ENCODE data around the gene PIMREG. TPM values are rescaled to one million over a fixed set of nuclear protein-coding genes. Genes with fewer than 3 reads are reported as not detected.
"Not testable (repeated sequence)": the region's sequence is repeated elsewhere in the genome, so short reads cannot be mapped to it uniquely, and the experiment has no call there.

The PIMREG gene
- polyA plus RNA-seq, 3 donors, result 0.15 to 0.34 (median 0.16) TPM

GRCh38 chr17:6471531-6472465 lies 27.5 kb downstream of the PIMREG start:
- WGBS, 3 donors, result 65 to 70% (median 68%) methylated on average over 19 of the region's 19 CpGs
- H3K27ac ChIP-seq (ENCODE audit: low read depth, low read length), result no peak overlapping the region

- 89 to 96% (median 90%) methylated on average over 10 of the region's 10 CpGs for WGBS, 3 donors
Measured at GRCh38 chr17:6472517-6472916, 28.3 kb downstream of the PIMREG start.

GRCh38 chr17:6473128-6473767 lies 29.0 kb downstream of the PIMREG start:
- WGBS, 3 donors, result 45% methylated on average over 14 of the region's 14 CpGs
- no peak overlapping the region for H3K27ac ChIP-seq (ENCODE audit: low read depth, low read length)

More at GRCh38 chr17:6472517-6472916, 28.3 kb downstream of the PIMREG start:
- no peak overlapping the region for H3K27ac ChIP-seq (ENCODE audit: low read depth, low read length)

GRCh38 chr17:6474376-6474775 lies 30.1 kb downstream of the PIMREG start:
- WGBS, 3 donors, result 86 to 93% (median 91%) methylated on average over 22 of the region's 22 CpGs
- no peak overlapping the region for H3K27ac ChIP-seq (ENCODE audit: low read depth, low read length)

GRCh38 chr17:6474906-6475305 lies 30.7 kb downstream of the PIMREG start:
- WGBS, 3 donors, result 70 to 86% (median 84%) methylated on average over 7 of the region's 7 CpGs
- no peak overlapping the region for H3K27ac ChIP-seq (ENCODE audit: low read depth, low read length)

- WGBS, 3 donors, result 77 to 80% (median 79%) methylated on average over 4 of the region's 4 CpGs
- H3K27ac ChIP-seq (ENCODE audit: low read depth, low read length), result no peak overlapping the region
Measured at GRCh38 chr17:6475411-6475810, 31.2 kb downstream of the PIMREG start.

- no peak overlapping the region for H3K27ac ChIP-seq (ENCODE audit: low read depth, low read length)
- WGBS, 3 donors, result 68 to 76% (median 70%) methylated on average over 8 of the region's 8 CpGs
Measured at GRCh38 chr17:6476076-6476809, 32.0 kb downstream of the PIMREG start.

- no peak overlapping the region for H3K27ac ChIP-seq (ENCODE audit: low read depth, low read length)
- 83 to 89% (median 88%) methylated on average over 10 of the region's 10 CpGs for WGBS, 3 donors
Measured at GRCh38 chr17:6476810-6477179, 32.5 kb downstream of the PIMREG start.

GRCh38 chr17:6477831-6478383 lies 33.7 kb downstream of the PIMREG start:
- H3K27ac ChIP-seq (ENCODE audit: low read depth, low read length), result no peak overlapping the region
- WGBS, 3 donors, result 86 to 89% (median 89%) methylated on average over 14 of the region's 14 CpGs

- WGBS, 3 donors, result 88 to 89% (median 89%) methylated on average over 11 of the region's 11 CpGs
- no peak overlapping the region for H3K27ac ChIP-seq (ENCODE audit: low read depth, low read length)
Measured at GRCh38 chr17:6478486-6478885, 34.2 kb downstream of the PIMREG start.

- WGBS, 3 donors, result 46 to 54% (median 49%) methylated on average over 13 of the region's 13 CpGs
Measured at GRCh38 chr17:6479622-6480302, 35.5 kb downstream of the PIMREG start.

GRCh38 chr17:6480303-6480675 lies 36.0 kb downstream of the PIMREG start:
- no peak overlapping the region for H3K27ac ChIP-seq (ENCODE audit: low read depth, low read length)
- 47 to 59% (median 48%) methylated on average over 9 of the region's 9 CpGs for WGBS, 3 donors

More at GRCh38 chr17:6479622-6480302, 35.5 kb downstream of the PIMREG start:
- H3K27ac ChIP-seq (ENCODE audit: low read depth, low read length), result no peak overlapping the region

- WGBS, 3 donors, result 85 to 88% (median 87%) methylated on average over 6 of the region's 6 CpGs
- H3K27ac ChIP-seq (ENCODE audit: low read depth, low read length), result no peak overlapping the region
Measured at GRCh38 chr17:6482105-6482455, 37.8 kb downstream of the PIMREG start.

- not testable (repeated sequence) for H3K27ac ChIP-seq (ENCODE audit: low read depth, low read length)
- 79 to 84% (median 83%) methylated on average over 10 of the region's 10 CpGs for WGBS, 3 donors
Measured at GRCh38 chr17:6482796-6483195, 38.5 kb downstream of the PIMREG start.

- H3K27ac ChIP-seq (ENCODE audit: low read depth, low read length), result no peak overlapping the region
- 87 to 89% (median 88%) methylated on average over 16 of the region's 16 CpGs for WGBS, 3 donors
Measured at GRCh38 chr17:6483507-6483906, 39.3 kb downstream of the PIMREG start.

- WGBS, 3 donors, result 81 to 83% (median 83%) methylated on average over 5 of the region's 5 CpGs
- H3K27ac ChIP-seq (ENCODE audit: low read depth, low read length), result no peak overlapping the region
Measured at GRCh38 chr17:6485646-6486412, 41.6 kb downstream of the PIMREG start.

GRCh38 chr17:6487251-6488007 lies 43.2 kb downstream of the PIMREG start:
- no peak overlapping the region for H3K27ac ChIP-seq (ENCODE audit: low read depth, low read length)
- WGBS, 3 donors, result 55 to 71% (median 66%) methylated on average over 13 of the region's 13 CpGs
